Pulmonary artery endothelial cell (primary cell): ENCODE results near the gene TRAPPC12. TPM values are rescaled to one million over a fixed set of nuclear protein-coding genes. Genes with fewer than 3 reads are reported as not detected.
"Not testable (repeated sequence)": the region's sequence is repeated elsewhere in the genome, so short reads cannot be mapped to it uniquely, and the experiment has no call there.

Experiments
- DNase-seq: peaks from one replicate; pipeline ENCODE4 v3.0.0-alpha.2; 2011; ENCODE audit warnings: low read depth, low spot score
- total RNA-seq: library from RNA; depleted of rRNA; stranded (reverse); fragments of >200 nt; gene quantifications from 2 replicates; pipeline ENCODE4 v1.2.3, GENCODE V29; 2014

TRAPPC12 gene
- total RNA-seq = 41.8 and 51.0 TPM in 2 replicates

DNA sequence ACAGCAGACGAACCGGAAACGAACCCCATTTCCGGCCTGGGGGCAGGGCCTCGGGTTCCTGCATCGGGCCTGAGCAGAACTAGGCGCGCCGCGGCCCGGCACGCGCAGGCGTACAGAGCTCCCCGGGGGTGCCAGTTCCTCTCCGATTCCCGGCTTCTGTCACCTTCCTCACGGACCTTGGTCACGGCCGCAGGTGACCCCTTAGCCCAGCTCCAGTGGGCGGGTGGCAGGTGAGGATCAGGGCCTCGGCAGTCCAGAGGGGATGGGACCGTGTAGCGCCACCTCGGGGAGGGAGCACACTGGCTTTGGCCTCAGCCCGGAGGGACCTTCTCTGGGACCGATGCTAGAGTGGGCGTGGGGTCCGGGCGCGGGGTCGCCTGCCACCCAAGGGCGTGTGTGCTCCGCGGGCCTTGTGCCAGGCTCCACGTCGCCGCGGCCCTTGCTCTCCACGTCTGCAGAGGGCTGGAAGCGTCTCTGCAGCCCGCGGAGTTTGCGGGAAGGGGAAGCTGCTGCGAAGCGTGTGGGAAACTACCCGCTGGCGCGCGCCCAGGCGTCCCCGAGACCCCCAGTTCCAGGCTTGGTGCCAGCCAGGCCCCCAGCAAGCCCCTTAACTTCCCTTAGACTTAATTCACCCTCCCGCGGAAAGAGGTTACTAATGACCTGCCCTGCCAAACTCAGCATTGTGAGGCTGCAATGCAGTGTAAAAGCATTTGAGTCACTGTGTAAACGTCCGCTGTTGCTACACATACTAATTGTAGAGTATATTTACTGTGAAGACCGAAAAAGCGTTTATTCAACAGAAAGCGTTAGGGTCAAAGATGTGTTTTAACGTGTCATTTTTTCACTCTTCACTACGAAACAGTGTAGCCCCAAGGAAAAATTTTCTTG, at the start of gene TRAPPC12:
Gene TRAPPC12, plus strand, starts transcription at position 48 of the 888 bp plus-strand sequence. CDS start 7,930 bp downstream, outside the sequence.
- DNase-seq = peak; percentile 27

DNA sequence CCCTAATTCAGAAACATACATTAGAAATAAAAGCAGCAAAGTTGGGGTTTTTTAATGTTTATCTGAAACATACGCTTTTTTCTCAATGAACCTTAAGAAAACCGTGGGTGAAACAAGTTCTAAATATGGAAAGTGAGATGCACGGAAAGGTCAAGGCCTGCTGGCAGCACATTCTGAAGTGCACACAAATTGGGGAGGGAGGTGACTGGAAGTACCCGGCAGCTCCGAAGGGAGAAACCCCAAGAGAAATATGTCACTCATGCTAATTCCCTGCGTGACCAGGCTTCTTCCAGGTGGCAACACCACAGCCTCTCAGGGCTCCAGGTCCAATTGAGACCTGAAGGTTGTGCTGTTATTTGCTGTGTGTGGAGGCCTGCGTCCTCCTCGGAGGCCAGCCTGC, 47.4 kb upstream of the TRAPPC12 start:
- DNase-seq = no peak

DNA sequence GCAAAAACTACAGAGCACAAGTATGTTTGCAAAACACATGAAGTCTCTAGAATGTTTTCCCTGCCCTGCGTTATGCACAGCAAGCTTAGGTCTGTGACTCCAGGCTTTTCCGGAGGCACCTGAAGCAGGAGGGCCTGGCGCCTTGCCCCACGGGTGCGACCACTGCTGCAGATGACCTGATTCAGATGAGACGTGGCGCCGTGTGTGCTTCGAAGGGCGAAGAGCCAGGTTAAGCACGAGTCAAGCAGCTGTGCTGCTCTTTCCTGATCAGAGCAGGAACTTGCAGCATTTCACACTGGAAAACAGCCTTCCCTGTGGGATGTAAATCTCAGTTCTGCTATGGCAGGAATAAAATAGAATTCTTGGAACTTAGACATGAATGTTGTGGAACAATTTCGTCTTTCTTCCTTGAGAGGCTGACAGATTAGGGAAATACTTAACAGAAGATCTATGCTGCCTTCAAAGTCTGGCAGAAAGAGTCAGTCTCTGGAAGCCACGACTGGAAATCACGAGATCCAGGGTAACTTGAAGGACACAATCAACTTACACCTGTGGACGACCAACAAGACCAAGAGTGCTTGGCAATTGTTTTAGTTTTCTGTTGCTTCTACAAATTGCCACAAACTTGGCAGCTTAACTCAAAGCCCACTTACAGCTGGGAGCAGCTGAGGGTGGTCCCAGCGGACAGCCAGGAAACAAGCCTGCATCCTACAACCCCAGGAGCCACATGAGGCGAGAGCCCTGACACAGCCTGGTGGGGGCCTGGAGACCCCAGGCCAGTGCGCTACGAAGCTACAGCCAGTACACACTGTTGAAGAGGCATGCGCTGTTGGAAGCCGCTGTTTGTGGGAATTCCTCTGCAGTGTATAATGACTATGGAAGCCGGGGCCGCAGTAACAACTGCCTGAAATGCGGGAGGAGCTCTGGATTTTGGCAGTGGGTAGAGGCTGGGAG, 44.8 kb upstream of the TRAPPC12 start:
- no peak for DNase-seq

DNA sequence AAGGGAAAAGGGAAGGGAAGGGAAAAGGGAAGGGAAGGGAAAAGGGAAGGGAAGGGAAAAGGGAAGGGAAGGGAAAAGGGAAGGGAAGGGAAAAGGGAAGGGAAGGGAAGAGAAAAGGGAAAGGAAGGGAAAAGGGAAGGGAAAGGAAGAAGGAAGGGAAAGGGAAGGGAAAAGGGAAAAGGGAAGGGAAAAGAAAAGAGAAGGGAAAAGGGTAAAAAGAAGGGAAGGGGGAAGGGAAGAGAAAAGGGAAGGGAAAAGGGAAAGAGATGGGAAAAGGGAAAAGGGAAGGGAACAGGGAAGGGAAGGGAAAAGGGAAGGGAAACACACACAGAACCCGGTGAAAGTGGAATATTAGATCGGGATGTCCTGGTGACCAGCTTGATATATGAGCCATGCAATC, 42.6 kb upstream of the TRAPPC12 start:
- DNase-seq = no peak

DNA sequence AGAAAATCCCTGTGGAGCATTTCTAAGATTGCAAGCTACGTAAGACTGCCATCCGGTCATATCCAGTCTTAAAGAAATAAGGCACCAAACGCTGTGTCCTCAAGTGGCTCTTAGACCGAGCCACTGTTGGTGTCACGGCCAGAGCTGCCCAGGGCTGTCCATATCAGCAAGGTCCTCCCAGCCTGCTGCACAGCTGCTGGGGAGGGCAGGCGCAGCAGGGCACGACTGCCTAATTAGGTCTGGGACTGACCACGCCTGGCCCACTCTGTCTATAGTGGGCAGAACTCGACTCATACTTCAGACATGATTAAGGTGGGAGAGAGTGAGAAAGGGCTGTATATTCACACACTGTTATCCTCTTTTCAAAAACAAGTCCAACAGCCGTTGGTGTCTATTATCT, 41.2 kb upstream of the TRAPPC12 start:
- no peak for DNase-seq

DNA sequence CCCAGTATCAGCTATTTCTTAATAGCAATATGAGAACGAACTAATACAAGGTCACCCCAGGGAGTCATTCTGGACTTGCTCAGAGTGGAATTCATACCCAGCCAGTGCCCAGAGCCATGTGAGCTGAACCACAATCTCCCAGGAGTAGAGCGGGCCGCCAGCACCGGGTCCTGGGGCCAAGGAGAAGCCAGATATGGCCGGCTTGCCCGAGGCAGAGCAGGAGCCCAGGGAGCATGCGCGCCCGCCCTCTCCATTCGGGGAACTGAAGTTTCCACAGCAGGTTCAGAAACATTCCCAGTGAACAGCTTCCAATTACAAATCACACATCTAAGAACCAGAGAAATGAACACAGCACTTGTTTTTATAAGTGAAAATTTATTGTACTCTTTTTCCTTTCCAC, 39.4 kb upstream of the TRAPPC12 start:
- no peak for DNase-seq

DNA sequence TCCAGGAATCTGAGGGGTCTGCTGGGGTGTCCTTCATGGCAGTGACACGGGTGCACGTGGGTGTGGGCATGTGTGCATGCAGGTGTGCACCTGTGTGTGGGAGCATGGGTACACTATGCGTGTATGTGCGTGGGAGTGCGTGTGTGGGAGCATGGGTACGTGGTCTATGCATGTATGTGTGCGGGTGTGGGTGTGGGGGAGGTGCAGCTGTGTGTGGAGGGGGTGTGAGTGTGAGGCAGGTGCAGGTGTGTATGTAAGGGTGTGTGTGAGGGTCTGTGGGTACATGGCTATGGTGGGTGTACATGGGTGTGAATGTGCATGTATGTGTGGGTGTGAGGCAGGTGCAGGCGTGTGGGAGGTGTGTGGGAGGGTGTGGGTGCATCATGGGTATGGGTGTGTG, 38.2 kb upstream of the TRAPPC12 start:
- DNase-seq = no peak

DNA sequence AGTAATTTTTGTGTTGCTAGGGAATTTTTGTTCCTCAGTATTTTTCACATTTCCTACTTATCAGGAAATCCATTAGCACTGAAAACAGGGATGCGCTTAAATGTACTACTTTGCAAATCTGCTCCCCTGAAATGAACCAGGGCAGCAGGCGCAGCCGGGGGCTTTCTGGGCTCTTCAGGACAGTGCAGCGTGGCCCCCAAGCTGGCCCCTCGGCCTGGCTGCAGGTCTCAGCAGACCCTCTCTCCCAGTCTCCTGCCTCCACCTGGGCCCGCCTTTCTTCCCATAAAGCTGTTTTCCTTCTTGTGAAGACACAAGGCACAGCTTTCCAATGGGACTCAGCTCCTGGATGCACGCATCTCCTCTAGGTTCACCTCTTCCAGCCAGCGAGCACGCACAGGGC, 37.2 kb upstream of the TRAPPC12 start:
- no peak for DNase-seq

DNA sequence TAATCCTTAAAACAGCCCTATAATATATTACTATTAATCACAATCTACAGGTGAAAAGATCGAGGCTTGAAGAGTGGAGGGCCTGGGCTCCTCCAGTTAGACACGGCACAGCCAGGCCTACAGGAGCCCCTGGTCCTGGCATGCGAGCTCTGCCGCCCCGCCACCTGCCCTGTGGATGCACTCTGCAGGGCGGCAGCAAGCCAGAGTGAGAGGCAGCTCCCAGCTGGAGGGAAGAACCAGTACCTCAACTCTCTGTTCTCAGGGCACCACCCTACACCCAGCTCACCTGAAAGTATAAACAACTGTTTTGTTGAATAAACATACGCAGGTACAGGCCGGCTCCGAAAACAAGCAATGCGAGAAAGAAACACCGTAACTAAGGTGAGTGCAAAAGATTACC, 36.5 kb upstream of the TRAPPC12 start:
- DNase-seq = no peak

DNA sequence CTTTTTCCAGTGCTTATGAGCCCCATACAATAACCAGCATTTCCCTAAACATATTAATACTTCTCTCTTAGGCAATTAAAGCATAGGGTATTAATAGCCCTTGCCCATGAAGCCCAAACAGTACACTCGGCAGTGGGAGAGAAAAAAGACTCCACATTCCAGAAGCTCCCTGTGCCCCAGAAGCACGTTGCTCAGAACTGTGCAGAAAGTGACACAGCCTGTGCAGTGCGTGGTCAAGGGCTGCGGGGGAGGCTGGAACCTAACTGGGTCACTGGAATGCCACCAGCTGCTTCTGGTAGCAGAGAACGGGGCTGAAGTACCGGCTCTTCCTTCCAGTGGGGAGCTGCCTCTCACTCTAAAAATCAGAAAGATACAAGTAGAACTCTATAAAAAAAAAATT, 34.6 kb upstream of the TRAPPC12 start:
- DNase-seq = no peak

DNA sequence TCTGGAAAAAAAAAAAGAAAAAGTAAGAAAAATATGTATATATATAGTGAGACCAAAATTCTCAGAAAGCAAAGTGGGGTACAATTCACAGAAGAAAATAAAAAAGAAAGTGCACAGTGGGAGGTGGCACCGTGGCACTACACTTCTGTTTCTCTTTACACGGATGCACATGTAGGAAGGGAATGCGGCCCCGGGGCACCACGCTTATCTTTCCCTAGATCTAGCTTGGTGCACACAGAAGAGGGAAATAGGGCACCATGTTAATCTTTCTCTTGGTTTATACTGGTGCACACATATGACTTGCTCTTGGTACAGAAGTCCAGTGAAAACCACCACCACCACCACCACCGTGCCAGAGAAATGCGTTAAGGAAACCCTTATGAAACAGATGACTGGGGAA, 33.9 kb upstream of the TRAPPC12 start:
- DNase-seq = no peak

DNA sequence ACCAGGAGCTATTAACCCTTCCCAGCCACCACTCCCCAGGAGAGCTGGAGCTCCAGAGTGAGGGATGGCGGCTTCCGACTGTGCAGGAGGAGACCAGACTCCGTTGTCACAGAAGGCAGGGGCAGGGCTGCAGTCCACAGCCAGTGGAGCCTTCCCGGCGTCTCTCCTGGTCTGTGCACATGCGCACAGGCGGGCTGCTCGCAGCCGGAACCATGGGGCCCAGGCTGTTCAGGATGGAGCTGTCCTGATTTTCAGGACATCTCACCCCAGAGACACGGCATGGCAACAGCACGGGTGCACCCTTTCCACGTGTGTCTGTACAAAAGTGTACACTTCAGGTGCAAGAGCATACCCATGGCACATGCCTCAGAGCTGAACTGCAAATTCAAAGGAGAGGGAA, 30.7 kb upstream of the TRAPPC12 start:
- DNase-seq = no peak

DNA sequence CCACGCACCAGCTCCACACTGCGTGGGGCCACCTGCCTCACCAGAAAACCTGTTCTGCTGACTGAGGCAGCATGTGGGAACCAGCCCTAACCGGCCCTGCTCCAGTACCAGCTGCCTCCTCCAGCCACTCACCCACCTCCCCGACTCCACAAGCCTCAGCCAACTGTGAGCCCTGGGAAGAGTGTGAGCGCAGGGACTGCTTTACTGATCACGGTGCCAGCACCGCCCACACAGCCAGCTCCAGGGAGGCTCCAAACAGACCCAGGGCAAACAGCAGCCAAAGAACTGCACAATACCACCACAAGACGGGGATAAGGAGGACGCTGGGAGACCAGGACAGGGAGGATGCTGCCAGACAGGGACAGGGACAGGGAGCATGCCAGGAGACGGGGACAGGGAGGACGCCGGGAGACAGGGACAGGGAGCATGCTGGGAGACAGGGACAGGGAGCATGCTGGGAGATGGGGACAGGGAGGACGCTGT, 30.2 kb upstream of the TRAPPC12 start:
- DNase-seq = no peak

DNA sequence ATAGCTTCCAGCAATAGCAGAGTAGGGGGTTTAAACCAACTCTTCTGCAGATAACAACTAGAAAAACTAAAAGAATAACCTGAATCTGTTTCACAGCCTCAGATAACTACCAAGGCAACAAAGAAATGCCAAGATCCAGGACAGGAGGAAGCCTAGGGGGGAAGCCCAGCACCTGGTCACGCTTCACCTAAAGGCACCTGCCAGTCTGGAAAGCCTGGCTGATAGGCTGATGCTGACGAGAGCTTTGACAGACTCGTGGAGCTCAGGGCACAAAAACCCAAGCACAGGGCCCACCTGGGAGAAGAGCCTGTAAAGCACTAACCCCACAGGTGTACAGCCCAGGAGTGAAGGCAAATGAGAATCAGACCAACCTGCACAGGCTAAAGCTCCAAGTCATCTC, 24.5 kb upstream of the TRAPPC12 start:
- no peak for DNase-seq

DNA sequence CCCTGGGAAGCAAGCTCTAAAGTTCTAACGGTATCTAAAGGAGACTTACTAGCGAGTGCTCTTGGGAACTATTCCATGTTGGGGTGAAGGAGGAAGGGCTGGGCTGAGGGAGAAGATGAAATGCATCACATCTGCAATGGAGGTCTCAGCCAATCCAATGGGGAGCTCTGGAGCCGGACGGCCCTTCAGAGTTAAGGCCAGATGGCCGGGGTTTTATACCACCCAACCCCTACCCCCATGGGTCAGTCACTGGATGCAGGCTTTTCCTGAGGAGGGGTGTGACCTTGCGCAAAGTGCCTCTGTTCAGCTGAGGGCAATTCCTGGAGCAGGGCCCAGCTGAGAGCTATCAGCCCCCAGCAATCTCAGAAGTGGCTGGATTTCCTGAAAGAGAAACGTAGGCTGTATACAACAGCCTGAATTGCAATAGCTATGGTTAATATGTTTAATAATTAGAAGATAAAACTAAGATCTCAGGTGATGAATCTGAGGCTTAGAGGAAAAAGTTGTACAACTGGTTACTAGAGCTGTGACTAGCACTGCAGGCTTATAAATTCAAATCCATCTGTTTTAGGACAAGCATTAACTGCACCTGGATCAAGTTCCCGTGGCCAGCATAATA, 23.4 kb upstream of the TRAPPC12 start:
- DNase-seq = no peak

DNA sequence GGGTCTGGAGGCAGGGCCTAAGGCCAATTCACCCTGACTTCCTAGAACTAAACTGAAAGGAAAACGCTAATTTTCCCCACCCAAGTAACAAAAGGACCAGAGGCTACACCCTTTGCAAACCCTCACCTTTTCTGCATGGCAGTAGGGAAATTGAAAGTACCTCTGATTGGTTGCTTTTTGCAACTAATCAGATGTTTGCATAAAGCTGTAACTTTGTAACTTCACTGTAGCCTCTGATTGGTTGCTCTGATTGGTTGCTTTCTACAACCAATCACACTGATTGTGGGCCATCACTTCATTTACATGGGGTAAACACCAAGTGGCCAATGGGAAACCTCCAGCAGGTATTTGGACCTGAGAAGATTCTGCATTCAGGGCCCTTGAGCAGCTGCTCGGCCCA, 22.7 kb upstream of the TRAPPC12 start:
- no peak for DNase-seq

DNA sequence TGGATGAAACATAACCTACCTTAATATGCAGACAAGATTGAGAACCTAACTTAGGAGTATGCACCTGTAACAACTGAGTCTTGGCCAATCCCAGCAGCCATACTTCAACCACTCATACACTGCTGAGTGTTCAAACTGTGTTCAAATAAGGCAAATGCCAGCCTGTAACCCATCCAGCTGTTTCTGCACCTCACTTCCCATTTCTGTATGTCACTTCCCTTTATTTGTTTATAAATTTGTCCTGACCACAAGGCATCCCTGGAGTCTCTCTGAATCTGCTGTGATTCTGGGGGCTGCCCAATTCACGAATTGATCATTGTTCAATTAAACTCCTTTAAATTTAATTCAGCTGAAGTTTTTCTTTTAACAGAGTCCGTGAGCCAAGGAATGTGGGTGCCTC, 22.0 kb upstream of the TRAPPC12 start:
- DNase-seq = not testable (repeated sequence)

DNA sequence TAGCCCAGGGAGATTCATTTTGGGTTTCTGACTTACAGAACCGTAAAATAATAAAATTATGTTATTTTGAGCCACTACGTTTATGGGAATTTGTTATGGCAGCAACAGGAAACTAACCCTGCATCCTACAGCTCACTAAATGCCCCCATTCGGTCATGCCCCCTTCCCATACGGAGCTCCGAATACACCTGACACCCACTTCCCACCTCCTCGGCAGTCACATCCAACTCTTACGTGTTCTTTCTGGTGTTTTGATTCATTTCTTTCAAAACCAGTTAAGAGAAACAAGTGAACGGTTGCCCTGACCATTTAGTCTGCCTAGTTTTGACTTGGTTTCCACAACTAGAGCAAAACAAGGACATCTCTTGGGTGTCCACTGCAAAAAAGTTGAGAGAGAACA, 21.6 kb upstream of the TRAPPC12 start:
- no peak for DNase-seq

DNA sequence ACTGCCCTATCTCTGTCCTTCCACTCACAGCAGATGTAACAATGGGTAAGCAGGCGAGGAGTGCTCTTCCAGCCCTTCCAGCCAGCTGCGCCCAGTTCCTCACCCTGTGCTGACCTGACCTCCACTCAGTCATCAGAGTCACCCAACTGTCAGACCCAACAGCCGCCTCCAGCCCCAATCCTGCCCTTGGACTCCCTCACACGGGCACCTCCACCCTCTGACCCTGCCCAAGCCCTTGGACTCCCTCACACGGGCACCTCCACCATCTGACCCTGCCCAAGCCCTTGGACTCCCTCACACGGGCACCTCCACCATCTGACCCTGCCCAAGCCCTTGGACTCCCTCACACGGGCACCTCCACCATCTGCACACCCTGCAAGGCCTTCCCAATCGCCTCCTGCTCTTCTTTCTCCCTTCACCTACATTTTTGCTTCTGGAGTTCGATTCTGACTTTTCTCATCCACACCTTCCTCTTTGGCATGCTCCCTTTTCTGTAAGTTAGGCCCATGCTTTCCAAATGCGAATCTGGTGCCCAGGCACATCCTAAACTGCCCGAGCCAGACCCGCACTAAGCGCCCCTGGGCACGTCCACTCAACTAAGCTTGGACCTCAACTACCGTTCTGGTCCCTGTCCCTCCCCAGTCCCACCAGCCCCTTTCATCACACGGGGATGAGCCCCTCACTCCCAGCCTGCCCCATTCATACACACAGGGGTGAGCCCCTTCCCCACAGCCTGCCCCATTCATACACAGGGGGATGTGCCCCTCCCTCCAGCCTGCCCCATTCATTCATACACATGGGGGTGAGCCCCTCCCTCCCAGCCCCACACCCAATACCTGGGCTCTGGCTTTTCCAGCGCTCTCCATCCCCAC, 17.7 kb upstream of the TRAPPC12 start:
- no peak for DNase-seq

DNA sequence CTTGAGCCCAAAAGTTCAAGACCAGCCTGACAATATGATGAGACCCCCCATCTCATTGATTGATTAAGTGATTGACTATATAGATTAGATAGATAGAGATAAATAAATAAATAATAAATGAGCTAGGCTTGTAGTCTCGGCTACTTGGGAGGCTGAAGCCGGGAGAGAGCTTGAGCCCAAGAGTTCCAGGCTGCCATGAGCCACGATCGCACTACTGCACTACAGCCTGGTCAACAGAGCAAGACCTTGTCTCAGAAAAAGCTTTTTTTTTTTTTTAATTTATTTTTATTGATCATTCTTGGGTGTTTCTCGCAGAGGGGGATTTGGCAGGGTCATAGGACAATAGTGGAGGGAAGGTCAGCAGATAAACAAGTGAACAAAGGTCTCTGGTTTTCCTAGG, 14.3 kb upstream of the TRAPPC12 start:
- DNase-seq = no peak

DNA sequence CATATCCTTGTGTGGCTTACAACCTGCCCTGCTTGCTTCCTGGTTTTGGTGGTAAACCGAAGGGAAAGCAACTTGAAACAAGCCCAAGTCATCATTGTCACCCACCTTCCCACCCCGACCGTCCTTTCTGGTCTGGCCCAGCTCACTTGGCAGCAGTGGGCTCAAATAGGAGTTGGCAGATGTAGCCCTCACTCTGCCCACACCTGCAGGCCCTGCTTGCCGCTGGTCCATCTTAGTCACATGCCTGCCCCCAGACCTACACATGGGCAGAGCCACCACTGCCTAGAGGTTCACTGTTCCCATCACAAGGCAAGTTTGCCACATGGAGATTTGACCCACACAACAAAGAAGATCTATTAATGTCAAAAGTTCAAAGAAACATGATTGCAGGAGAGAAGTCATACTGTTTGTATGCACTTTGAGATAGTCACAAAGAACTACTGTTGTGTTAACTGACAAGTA, 11.2 kb upstream of the TRAPPC12 start:
- DNase-seq = no peak
